Measurements from ENCODE around the gene TRIM54. TPM values are rescaled to one million over a fixed set of nuclear protein-coding genes. Genes with fewer than 3 reads are reported as not detected.

TRIM54 gene
- total RNA-seq, 1 donor from 2014 or later: 2.5 TPM

- no peak overlapping the region for H3K4me3 ChIP-seq
- no peak for DNase-seq (ENCODE audit: extremely low spot score in 2 of 2)
- TF ChIP-seq POLR2AphosphoS5 (IDR thresholded peaks at IDR 0.05; ENCODE audit: insufficient read depth in 1 of 2, low read depth in 1 of 2) (no peak), CTCF (IDR thresholded peaks at IDR 0.05) (peak in 1 of 3 experiments; percentile 23)
- intact Hi-C loops (cut with DNase I): loop anchor here (2.0 kb wide), 1 partner anchor 27 kb away; no protein-coding TSS in a partner anchor
- H3K36me3 ChIP-seq: no peaks in the 10 kb centered on the region
- H3K4me1 ChIP-seq: no peaks in the 10 kb centered on the region
- H3K9me3 ChIP-seq: no peaks in the 10 kb centered on the region
- H3K27ac ChIP-seq: no peak overlapping the region
- no peaks in the 10 kb centered on the region for H3K27me3 ChIP-seq
Measured at GRCh38 chr2:27249891-27250651, 32.2 kb upstream of the TRIM54 start.

GRCh38 chr2:27250652-27251379 lies 31.4 kb upstream of the TRIM54 start:
- Histone ChIP-seq H3K36me3 (no peaks in the 10 kb centered on the region), H3K9me3 (no peaks in the 10 kb centered on the region), H3K27me3 (no peaks in the 10 kb centered on the region), H3K4me1 (no peaks in the 10 kb centered on the region), H3K4me3 (no peak overlapping the region), H3K27ac (no peak overlapping the region)
- no peak for TF ChIP-seq POLR2AphosphoS5 (IDR thresholded peaks at IDR 0.05; ENCODE audit: insufficient read depth in 1 of 2, low read depth in 1 of 2)
- TF ChIP-seq CTCF (IDR thresholded peaks at IDR 0.05): no peak
- TF ChIP-seq POLR2A (IDR thresholded peaks at IDR 0.05): no peak
- intact Hi-C loops (cut with DNase I): loop anchor here (2.0 kb wide), 1 partner anchor 26 kb away; no protein-coding TSS in a partner anchor
- no peak for DNase-seq (ENCODE audit: extremely low spot score in 2 of 2)

- Histone ChIP-seq H3K4me3 (no peak overlapping the region), H3K27ac (no peak overlapping the region), H3K9me3 (no peaks in the 10 kb centered on the region), H3K36me3 (no peaks in the 10 kb centered on the region), H3K4me1 (no peaks in the 10 kb centered on the region), H3K27me3 (no peaks in the 10 kb centered on the region)
- no peak for TF ChIP-seq POLR2AphosphoS5 (IDR thresholded peaks at IDR 0.05; ENCODE audit: insufficient read depth in 1 of 2, low read depth in 1 of 2)
- no peak for TF ChIP-seq POLR2A (IDR thresholded peaks at IDR 0.05)
- TF ChIP-seq CTCF (IDR thresholded peaks at IDR 0.05): no peak
- DNase-seq (ENCODE audit: extremely low spot score in 2 of 2): no peak
- intact Hi-C loops (cut with DNase I): loop anchor here (2.0 kb wide), 1 partner anchor 25 kb away; no protein-coding TSS in a partner anchor
Measured at GRCh38 chr2:27251766-27252165, 30.5 kb upstream of the TRIM54 start.

- DNase-seq (ENCODE audit: extremely low spot score in 2 of 2): no peak
- H3K9me3 ChIP-seq: no peaks in the 10 kb centered on the region
- no peaks in the 10 kb centered on the region for H3K4me1 ChIP-seq
- H3K36me3 ChIP-seq: no peaks in the 10 kb centered on the region
- H3K4me3 ChIP-seq: no peak overlapping the region
- TF ChIP-seq POLR2A (IDR thresholded peaks at IDR 0.05) (no peak), POLR2AphosphoS5 (IDR thresholded peaks at IDR 0.05; ENCODE audit: insufficient read depth in 1 of 2, low read depth in 1 of 2) (no peak), CTCF (IDR thresholded peaks at IDR 0.05) (no peak)
- intact Hi-C loops (cut with DNase I): no loop called here
- H3K27me3 ChIP-seq: no peaks in the 10 kb centered on the region
- no peak overlapping the region for H3K27ac ChIP-seq
Measured at GRCh38 chr2:27255187-27255586, 27.0 kb upstream of the TRIM54 start.

- Histone ChIP-seq H3K4me3 (no peak overlapping the region), H3K27ac (no peak overlapping the region), H3K4me1 (no peaks in the 10 kb centered on the region), H3K27me3 (no peaks in the 10 kb centered on the region), H3K9me3 (no peaks in the 10 kb centered on the region), H3K36me3 (no peaks in the 10 kb centered on the region)
- TF ChIP-seq POLR2AphosphoS5 (IDR thresholded peaks at IDR 0.05; ENCODE audit: insufficient read depth in 1 of 2, low read depth in 1 of 2): no peak
- no peak for TF ChIP-seq CTCF (IDR thresholded peaks at IDR 0.05)
- no peak for TF ChIP-seq POLR2A (IDR thresholded peaks at IDR 0.05)
- DNase-seq (ENCODE audit: extremely low spot score in 2 of 2): no peak
- intact Hi-C loops (cut with DNase I): no loop called here
Measured at GRCh38 chr2:27255660-27256059, 26.6 kb upstream of the TRIM54 start.

All from vagina (tissue), 2 donors.